Measurements from ENCODE around the gene LRRC8E. TPM values are rescaled to one million over a fixed set of nuclear protein-coding genes. Genes with fewer than 3 reads are reported as not detected.

LRRC8E gene
- total RNA-seq, 1 donor from 2014 or later, result 6.6 TPM

DNA sequence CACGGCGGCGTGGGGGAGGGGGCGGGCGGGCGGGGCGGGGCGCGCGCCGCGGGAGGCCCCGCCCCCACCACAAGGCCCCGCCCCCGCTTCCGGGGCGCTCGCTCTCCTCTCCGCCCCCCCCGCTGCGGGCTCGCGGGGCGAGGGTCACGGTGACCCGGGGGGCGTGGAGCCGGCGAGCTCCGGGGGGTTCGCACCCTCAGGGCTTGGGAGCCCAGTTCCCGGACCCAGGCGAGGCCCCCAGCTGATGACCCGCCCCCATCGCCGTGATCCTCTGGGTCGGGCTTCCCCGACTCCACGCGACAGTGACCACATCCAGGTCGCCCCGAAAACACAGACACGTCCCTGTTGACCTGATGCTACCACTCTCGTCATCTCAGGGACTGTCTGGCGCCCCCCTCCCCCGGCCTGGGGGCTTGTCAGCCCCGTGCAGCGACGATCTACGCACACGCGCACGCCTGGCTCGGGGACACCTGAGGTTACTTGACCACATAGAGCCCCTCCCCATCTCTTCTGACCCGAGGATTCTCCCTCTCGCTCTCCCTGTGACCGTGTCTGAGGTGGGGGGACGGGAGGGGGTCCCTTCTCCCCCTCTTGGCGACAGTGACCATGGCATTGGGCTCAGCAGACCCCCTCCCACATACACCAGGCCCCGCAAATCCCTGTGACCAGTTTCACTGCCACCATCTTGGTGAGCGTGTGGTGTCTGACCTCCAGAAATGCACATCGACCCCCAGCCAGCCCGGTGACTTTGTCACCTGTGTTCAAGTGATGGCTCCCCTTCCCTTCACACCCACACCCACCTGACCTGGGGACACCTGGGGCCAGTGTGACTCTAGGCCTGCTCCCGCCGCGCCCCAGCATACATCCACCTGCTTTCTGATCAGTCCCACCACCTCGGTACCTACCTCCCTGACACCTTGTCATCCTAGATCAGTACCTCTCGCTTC lies 16.0 kb downstream of the LRRC8E start:
- peak; percentile 77 for DNase-seq
- intact Hi-C loops (cut with DNase I), result no loop called here
- Histone ChIP-seq H3K27ac (peak overlapping the region; percentile 81), H3K36me3 (peaks cover 14% of the 10 kb centered on the region), H3K9me3 (no peaks in the 10 kb centered on the region), H3K4me3 (peak overlapping the region; percentile 88), H3K4me1 (peaks cover 44% of the 10 kb centered on the region), H3K27me3 (ENCODE audit: low read depth) (no peaks in the 10 kb centered on the region)
- ATAC-seq, result peak; percentile 51 to 61
- TF ChIP-seq, protein P1, sequence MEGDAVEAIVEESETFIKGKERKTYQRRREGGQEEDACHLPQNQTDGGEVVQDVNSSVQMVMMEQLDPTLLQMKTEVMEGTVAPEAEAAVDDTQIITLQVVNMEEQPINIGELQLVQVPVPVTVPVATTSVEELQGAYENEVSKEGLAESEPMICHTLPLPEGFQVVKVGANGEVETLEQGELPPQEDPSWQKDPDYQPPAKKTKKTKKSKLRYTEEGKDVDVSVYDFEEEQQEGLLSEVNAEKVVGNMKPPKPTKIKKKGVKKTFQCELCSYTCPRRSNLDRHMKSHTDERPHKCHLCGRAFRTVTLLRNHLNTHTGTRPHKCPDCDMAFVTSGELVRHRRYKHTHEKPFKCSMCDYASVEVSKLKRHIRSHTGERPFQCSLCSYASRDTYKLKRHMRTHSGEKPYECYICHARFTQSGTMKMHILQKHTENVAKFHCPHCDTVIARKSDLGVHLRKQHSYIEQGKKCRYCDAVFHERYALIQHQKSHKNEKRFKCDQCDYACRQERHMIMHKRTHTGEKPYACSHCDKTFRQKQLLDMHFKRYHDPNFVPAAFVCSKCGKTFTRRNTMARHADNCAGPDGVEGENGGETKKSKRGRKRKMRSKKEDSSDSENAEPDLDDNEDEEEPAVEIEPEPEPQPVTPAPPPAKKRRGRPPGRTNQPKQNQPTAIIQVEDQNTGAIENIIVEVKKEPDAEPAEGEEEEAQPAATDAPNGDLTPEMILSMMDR (IDR thresholded peaks at IDR 0.05), result no peak

DNA sequence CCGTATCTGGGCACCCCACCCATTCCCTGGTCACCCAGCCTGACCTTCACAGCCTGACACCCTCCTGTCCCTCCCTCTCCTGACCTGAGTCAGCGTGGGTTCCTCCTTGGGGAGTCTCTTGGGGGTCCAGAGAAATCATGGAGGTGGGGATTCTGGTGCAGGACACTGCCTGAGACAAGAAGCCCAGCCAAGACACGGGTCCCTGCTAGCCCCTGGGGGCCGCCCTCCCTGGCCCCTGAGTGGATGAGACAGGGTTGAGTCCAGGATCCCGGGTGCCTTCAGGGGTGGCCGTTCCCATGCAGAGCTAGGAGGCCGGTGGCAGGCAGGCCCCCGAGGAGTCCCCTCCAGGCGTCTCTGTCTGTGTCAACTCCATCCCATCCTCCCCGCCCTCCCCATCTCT lies 17.0 kb downstream of the LRRC8E start:
- H3K4me3 ChIP-seq, result peak overlapping the region; percentile 88
- intact Hi-C loops (cut with DNase I), result no loop called here
- no peaks in the 10 kb centered on the region for H3K9me3 ChIP-seq
- peaks cover 44% of the 10 kb centered on the region for H3K4me1 ChIP-seq
- TF ChIP-seq, protein P1 (IDR thresholded peaks at IDR 0.05), result no peak
- DNase-seq (no peak), ATAC-seq (no peak)
- peaks cover 23% of the 10 kb centered on the region for H3K36me3 ChIP-seq
- no peak overlapping the region for H3K27ac ChIP-seq
- H3K27me3 ChIP-seq (ENCODE audit: low read depth), result no peaks in the 10 kb centered on the region

DNA sequence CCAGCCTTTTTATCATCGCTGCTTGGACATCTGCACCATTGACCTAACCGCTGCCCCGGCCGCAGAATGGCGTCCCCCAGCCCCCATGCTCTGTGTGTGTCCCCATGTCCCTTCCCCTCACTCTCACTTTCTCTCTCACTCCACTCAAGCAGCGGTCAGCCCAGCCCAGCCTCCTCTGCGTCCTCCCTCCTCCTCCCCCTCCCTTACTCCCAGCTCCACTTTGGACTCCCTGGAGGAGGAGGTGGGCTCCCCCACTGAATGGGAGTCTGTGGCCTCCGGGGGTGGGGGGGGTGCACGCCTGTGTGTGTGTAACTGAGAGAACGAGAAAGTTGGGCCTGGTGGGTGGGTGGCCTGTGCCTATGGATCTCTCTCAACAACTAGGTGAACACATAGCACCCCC lies 17.5 kb downstream of the LRRC8E start:
- no peaks in the 10 kb centered on the region for H3K9me3 ChIP-seq
- no peak for ATAC-seq
- H3K27ac ChIP-seq, result no peak overlapping the region
- intact Hi-C loops (cut with DNase I), result no loop called here
- TF ChIP-seq, protein P1 (IDR thresholded peaks at IDR 0.05), result no peak
- peaks cover 44% of the 10 kb centered on the region for H3K4me1 ChIP-seq
- peak; percentile 47 for DNase-seq
- peaks cover 29% of the 10 kb centered on the region for H3K36me3 ChIP-seq
- H3K4me3 ChIP-seq, result no peak overlapping the region
- no peaks in the 10 kb centered on the region for H3K27me3 ChIP-seq (ENCODE audit: low read depth)

DNA sequence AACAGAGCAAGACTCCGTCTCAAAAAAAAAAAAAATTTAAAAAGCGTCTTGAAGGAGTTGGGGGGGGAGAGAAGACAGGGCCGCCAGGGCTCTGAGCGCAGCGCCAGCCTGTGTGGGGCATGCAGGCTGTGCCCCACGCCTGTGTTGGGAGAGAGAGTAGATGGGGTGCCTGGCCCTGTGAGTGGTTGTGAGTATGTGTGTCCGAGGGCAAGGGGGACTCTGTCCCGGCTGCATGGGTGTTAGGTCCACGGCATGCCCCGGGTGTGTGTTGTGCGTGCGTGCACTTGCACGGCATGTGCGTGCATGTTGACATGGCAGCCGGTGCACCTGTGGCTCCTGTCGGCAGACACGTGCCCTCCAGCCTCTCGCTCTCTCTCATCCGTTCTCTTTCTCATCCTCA lies 18.8 kb downstream of the LRRC8E start:
- Histone ChIP-seq H3K27ac (no peak overlapping the region), H3K4me1 (peaks cover 42% of the 10 kb centered on the region), H3K27me3 (ENCODE audit: low read depth) (no peaks in the 10 kb centered on the region), H3K4me3 (no peak overlapping the region), H3K9me3 (no peaks in the 10 kb centered on the region), H3K36me3 (peaks cover 42% of the 10 kb centered on the region)
- ATAC-seq (no peak), DNase-seq (peak; percentile 42)
- TF ChIP-seq, protein P1 (IDR thresholded peaks at IDR 0.05), result no peak
- intact Hi-C loops (cut with DNase I), result no loop called here

DNA sequence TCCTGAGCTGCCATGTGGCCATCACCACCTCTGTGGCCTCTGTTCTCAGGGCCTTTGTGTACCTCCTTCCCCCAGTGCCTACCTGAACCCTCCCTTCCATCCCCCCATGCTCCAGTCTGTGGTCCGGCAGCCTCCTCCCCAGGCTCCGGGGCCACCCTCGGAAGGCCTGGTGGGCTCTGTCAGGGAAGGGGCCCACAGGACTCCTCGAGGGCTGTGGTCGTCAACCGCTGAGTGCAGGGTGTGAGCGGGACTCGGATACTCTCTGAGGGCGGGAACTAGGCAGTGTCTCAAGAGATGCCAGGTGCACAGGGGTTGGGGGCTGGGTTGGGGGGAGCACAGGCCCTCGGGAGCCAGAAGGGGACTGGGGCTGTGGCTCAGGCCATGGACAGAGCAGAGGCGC lies 19.2 kb downstream of the LRRC8E start:
- TF ChIP-seq, protein P1 (IDR thresholded peaks at IDR 0.05), result no peak

More for the DNA sequence above, 19.2 kb downstream of the LRRC8E start:
- DNase-seq, result no peak
- H3K4me3 ChIP-seq, result no peak overlapping the region
- ATAC-seq, result no peak
- H3K27me3 ChIP-seq (ENCODE audit: low read depth), result no peaks in the 10 kb centered on the region
- H3K27ac ChIP-seq, result no peak overlapping the region
- H3K9me3 ChIP-seq, result no peaks in the 10 kb centered on the region
- peaks cover 46% of the 10 kb centered on the region for H3K36me3 ChIP-seq
- peaks cover 37% of the 10 kb centered on the region for H3K4me1 ChIP-seq
- intact Hi-C loops (cut with DNase I), result no loop called here
